ENCODE results near the gene INVS. TPM values are rescaled to one million over a fixed set of nuclear protein-coding genes. Genes with fewer than 3 reads are reported as not detected.
"Not testable (repeated sequence)": the region's sequence is repeated elsewhere in the genome, so short reads cannot be mapped to it uniquely, and the experiment has no call there.

INVS gene
- total RNA-seq (2014; rRNA removed; shearing (Covaris generic)), result 25.8 and 30.1 TPM in 2 replicates

GRCh38 chr9:100098887-100099721 lies at the start of gene INVS, which contains the start of gene ERP44:
TSS of gene INVS (plus strand) at chr9:100099243. CDS start at chr9:100104522, 5,279 bp downstream.
TSS of gene ERP44 (minus strand) at chr9:100099000. CDS start at chr9:100098840, 160 bp downstream.
- no peaks in the 10 kb centered on the region for H3K9me3 ChIP-seq (replicated peaks)
- H3K27ac ChIP-seq, result peak within 1 kb of the TSS; percentile 76
- H3K4me1 ChIP-seq, result 0 out of 2 replicates have a peak, but pooled peaks cover 2% of the 10 kb centered on the region
- no peaks in the 10 kb centered on the region for H3K27me3 ChIP-seq
- H3K36me3 ChIP-seq, result no peaks in the 10 kb centered on the region
- peak within 1 kb of the TSS; percentile 74 for H3K4me3 ChIP-seq
- peak; percentile 100 for DNase-seq

GRCh38 chr9:100049551-100049950 lies 49.5 kb upstream of the INVS start:
- no peak overlapping the region for H3K27ac ChIP-seq
- no peaks in the 10 kb centered on the region for H3K4me1 ChIP-seq
- H3K4me3 ChIP-seq, result no peak overlapping the region
- DNase-seq, result no peak
- peaks cover 28% of the 10 kb centered on the region for H3K36me3 ChIP-seq
- no peaks in the 10 kb centered on the region for H3K9me3 ChIP-seq (replicated peaks)
- no peaks in the 10 kb centered on the region for H3K27me3 ChIP-seq

GRCh38 chr9:100052375-100052774 lies 46.7 kb upstream of the INVS start:
- Histone ChIP-seq H3K9me3 (replicated peaks) (no peaks in the 10 kb centered on the region), H3K27ac (no peak overlapping the region), H3K4me3 (no peak overlapping the region), H3K4me1 (no peaks in the 10 kb centered on the region), H3K36me3 (peaks cover 39% of the 10 kb centered on the region), H3K27me3 (no peaks in the 10 kb centered on the region)
- no peak for DNase-seq

GRCh38 chr9:100056561-100056960 lies 42.5 kb upstream of the INVS start:
- Histone ChIP-seq H3K4me1 (no peaks in the 10 kb centered on the region), H3K9me3 (replicated peaks) (no peaks in the 10 kb centered on the region), H3K4me3 (no peak overlapping the region), H3K27me3 (no peaks in the 10 kb centered on the region), H3K27ac (no peak overlapping the region), H3K36me3 (peaks cover 34% of the 10 kb centered on the region)
- DNase-seq, result no peak

GRCh38 chr9:100057624-100058023 lies 41.4 kb upstream of the INVS start:
- peaks cover 25% of the 10 kb centered on the region for H3K36me3 ChIP-seq
- no peak overlapping the region for H3K4me3 ChIP-seq
- no peaks in the 10 kb centered on the region for H3K27me3 ChIP-seq
- H3K27ac ChIP-seq, result no peak overlapping the region
- no peak for DNase-seq
- no peaks in the 10 kb centered on the region for H3K4me1 ChIP-seq
- H3K9me3 ChIP-seq (replicated peaks), result no peaks in the 10 kb centered on the region

GRCh38 chr9:100058699-100059579 lies 40.1 kb upstream of the INVS start:
- no peak overlapping the region for H3K4me3 ChIP-seq
- peaks cover 25% of the 10 kb centered on the region for H3K36me3 ChIP-seq
- no peaks in the 10 kb centered on the region for H3K27me3 ChIP-seq
- no peak for DNase-seq
- no peak overlapping the region for H3K27ac ChIP-seq
- no peaks in the 10 kb centered on the region for H3K9me3 ChIP-seq (replicated peaks)
- H3K4me1 ChIP-seq, result no peaks in the 10 kb centered on the region

- H3K9me3 ChIP-seq (replicated peaks); H3K27ac ChIP-seq; H3K4me3 ChIP-seq; H3K4me1 ChIP-seq; DNase-seq; H3K27me3 ChIP-seq: not testable (repeated sequence)
- peaks cover 13% of the 10 kb centered on the region for H3K36me3 ChIP-seq
These were observed 36.4 kb upstream of the INVS start for GRCh38 chr9:100062683-100063082.

GRCh38 chr9:100063185-100063584 lies 35.9 kb upstream of the INVS start:
- no peak for DNase-seq
- H3K36me3 ChIP-seq, result peaks cover 11% of the 10 kb centered on the region
- H3K4me3 ChIP-seq, result no peak overlapping the region
- no peaks in the 10 kb centered on the region for H3K9me3 ChIP-seq (replicated peaks)
- no peak overlapping the region for H3K27ac ChIP-seq
- no peaks in the 10 kb centered on the region for H3K27me3 ChIP-seq
- 0 out of 2 replicates have a peak, but pooled peaks cover 3% of the 10 kb centered on the region for H3K4me1 ChIP-seq

- H3K27me3 ChIP-seq, result no peaks in the 10 kb centered on the region
- H3K4me3 ChIP-seq, result no peak overlapping the region
- peaks cover 2% of the 10 kb centered on the region; the same call in 1 of the 2 replicates for H3K36me3 ChIP-seq
- no peak for DNase-seq
- H3K4me1 ChIP-seq, result 0 out of 2 replicates have a peak, but pooled peaks cover 3% of the 10 kb centered on the region
- peaks cover 4% of the 10 kb centered on the region; the same call in 1 of the 2 replicates for H3K9me3 ChIP-seq (replicated peaks)
- no peak overlapping the region for H3K27ac ChIP-seq
These were observed 34.0 kb upstream of the INVS start for GRCh38 chr9:100064872-100065581.

GRCh38 chr9:100066539-100066938 lies 32.5 kb upstream of the INVS start:
- Histone ChIP-seq H3K27me3 (no peaks in the 10 kb centered on the region), H3K27ac (no peak overlapping the region), H3K4me1 (peaks cover 7% of the 10 kb centered on the region; the same call in 1 of the 2 replicates), H3K9me3 (replicated peaks) (peaks cover 4% of the 10 kb centered on the region; the same call in 1 of the 2 replicates), H3K36me3 (peaks cover 2% of the 10 kb centered on the region; the same call in 1 of the 2 replicates), H3K4me3 (no peak overlapping the region)
- no peak for DNase-seq

GRCh38 chr9:100067990-100068389 lies 31.1 kb upstream of the INVS start:
- H3K4me1 ChIP-seq; H3K36me3 ChIP-seq; H3K27me3 ChIP-seq; DNase-seq; H3K9me3 ChIP-seq (replicated peaks); H3K4me3 ChIP-seq; H3K27ac ChIP-seq: not testable (repeated sequence)

- H3K4me3 ChIP-seq; H3K27me3 ChIP-seq; DNase-seq; H3K27ac ChIP-seq; H3K36me3 ChIP-seq; H3K4me1 ChIP-seq; H3K9me3 ChIP-seq (replicated peaks): not testable (repeated sequence)
These were observed 30.0 kb upstream of the INVS start for GRCh38 chr9:100069068-100069467.

GRCh38 chr9:100070104-100071041 lies 28.7 kb upstream of the INVS start:
- H3K27ac ChIP-seq, result no peak overlapping the region
- H3K27me3 ChIP-seq, result no peaks in the 10 kb centered on the region
- peak in 1 of 2 experiments; percentile 33 for DNase-seq
- H3K4me1 ChIP-seq, result peaks cover 4% of the 10 kb centered on the region; the same call in 1 of the 2 replicates
- peaks cover 4% of the 10 kb centered on the region; the same call in 1 of the 2 replicates for H3K9me3 ChIP-seq (replicated peaks)
- peaks cover 4% of the 10 kb centered on the region; the same call in 1 of the 2 replicates for H3K36me3 ChIP-seq
- H3K4me3 ChIP-seq, result no peak overlapping the region
